HepG2 (cell line): ENCODE data around the gene SDC4. TPM values are rescaled to one million over a fixed set of nuclear protein-coding genes. Genes with fewer than 3 reads are reported as not detected.
A peak's percentile ranks its signal among the peaks of the same experiment; 100 is the strongest.

Source experiments
- ARNT2 ChIP-seq: sonication (generic); formaldehyde crosslinking; IDR thresholded peaks from 2 replicates; pipeline ENCODE4 v1.8.0; 2022; ENCODE audit warnings: mild to moderate bottlenecking, low read depth, missing genetic modification reagents, moderate library complexity
- HES4 ChIP-seq: sonication (generic); formaldehyde crosslinking; IDR thresholded peaks from 2 replicates; pipeline ENCODE4 v1.9.0; 2021; ENCODE audit warnings: mild to moderate bottlenecking, missing genetic modification reagents, borderline replicate concordance
- HMG20A ChIP-seq: IDR thresholded peaks from 2 replicates; pipeline ENCODE4 v1.6.1; 2016; ENCODE audit warnings: borderline replicate concordance
- IKZF4 ChIP-seq: sonication (generic); formaldehyde crosslinking; IDR thresholded peaks from 2 replicates; pipeline ENCODE4 v1.5.1; 2020; ENCODE audit warnings: borderline replicate concordance, mild to moderate bottlenecking, low read depth, missing genetic modification reagents; ENCODE audit errors: not compliant biosample characterization
- MBNL3 ChIP-seq: fragments of 250-450 bp; sonication (Bioruptor Pico); conservative IDR thresholded peaks from 2 replicates; pipeline ENCODE4 v1.8.0; 2022; ENCODE audit warnings: mild to moderate bottlenecking, inconsistent platforms
- MED1 ChIP-seq: sonication (generic); formaldehyde crosslinking; IDR thresholded peaks from 2 replicates; pipeline ENCODE4 v1.4.0; 2020; ENCODE audit warnings: missing genetic modification reagents
- MIER2 ChIP-seq: IDR thresholded peaks from 2 replicates; pipeline ENCODE4 v1.6.1; 2016; ENCODE audit warnings: missing biosample characterization, missing genetic modification reagents
- SP140L ChIP-seq: sonication (generic); formaldehyde crosslinking; IDR thresholded peaks from 2 replicates; pipeline ENCODE4 v1.4.0; 2020; ENCODE audit warnings: missing genetic modification reagents, borderline replicate concordance
- TOPORS ChIP-seq: sonication (generic); formaldehyde crosslinking; IDR thresholded peaks from 2 replicates; pipeline ENCODE4 v1.8.0; 2023; ENCODE audit warnings: mild to moderate bottlenecking, missing genetic modification reagents
- ZNF160 ChIP-seq: sonication (generic); formaldehyde crosslinking; IDR thresholded peaks from 2 replicates; pipeline ENCODE4 v1.8.0; 2022; ENCODE audit warnings: mild to moderate bottlenecking, inconsistent platforms, missing genetic modification reagents
- ZNF367 ChIP-seq: sonication (generic); formaldehyde crosslinking; IDR thresholded peaks from 2 replicates; pipeline ENCODE4 v1.4.0; 2020; ENCODE audit warnings: missing genetic modification reagents, borderline replicate concordance
- ZNF550 ChIP-seq: sonication (generic); formaldehyde crosslinking; IDR thresholded peaks from 2 replicates; pipeline ENCODE4 v1.4.0; 2020; ENCODE audit warnings: mild to moderate bottlenecking, missing genetic modification reagents, borderline replicate concordance
- ZNF839 ChIP-seq: sonication (generic); formaldehyde crosslinking; IDR thresholded peaks from 2 replicates; pipeline ENCODE4 v1.4.0; 2020; ENCODE audit warnings: missing genetic modification reagents, mild to moderate bottlenecking, borderline replicate concordance
- ZNF879 ChIP-seq: sonication (generic); formaldehyde crosslinking; IDR thresholded peaks from 2 replicates; pipeline ENCODE4 v1.8.1; 2023; ENCODE audit warnings: missing genetic modification reagents
- polyA plus RNA-seq, 8 experiments: library from polyadenylated mRNA; depleted of rRNA in 3 of 8; stranded (reverse) in 7 of 8; unstranded in 1 of 8; fragments of >200 nt; fragmentation: Illumina TruSeq in 4 of 8; extraction: Trizol in 4 of 8; gene quantifications; 2 replicates each; pipeline versions ENCODE4 v1.2.1 to v1.2.3, GENCODE V29; 2011 to 2016; ENCODE audit warnings: low read depth in 4 of 8, missing spikeins in 1 of 8, mixed read lengths in 1 of 8; ENCODE audit not compliant: insufficient read depth in 1 of 8
- total RNA-seq, 5 experiments: library from RNA; depleted of rRNA; stranded (reverse); fragments of >200 nt; fragmentation: Illumina TruSeq; extraction: Trizol; gene quantifications; 2 replicates each; pipeline ENCODE4 v1.2.3, GENCODE V29; 2016; ENCODE audit warnings: low read depth in 1 of 5
- TF ChIP-seq, protein P1 (sequence below): sonication (generic); formaldehyde crosslinking; conservative IDR thresholded peaks from 2 replicates; pipeline ENCODE4 v1.8.0; 2022; ENCODE audit warnings: mild to moderate bottlenecking, moderate library complexity, missing genetic modification reagents
- TF ChIP-seq, protein P2 (sequence below), 2 experiments: sonication (generic) in 1 of 2; formaldehyde crosslinking in 1 of 2; IDR thresholded peaks; 2 replicates each; pipeline versions ENCODE4 v1.4.0 to v1.6.1; 2018 to 2020; ENCODE audit warnings: missing genetic modification reagents in 2 of 2, borderline replicate concordance in 1 of 2, low read depth in 1 of 2, mild to moderate bottlenecking in 1 of 2, missing biosample characterization in 1 of 2
- TF ChIP-seq, protein P3 (sequence below): sonication (generic); formaldehyde crosslinking; IDR thresholded peaks from 2 replicates; pipeline ENCODE4 v1.8.0; 2022; ENCODE audit warnings: mild to moderate bottlenecking, missing genetic modification reagents

The SDC4 gene
- total and polyA plus RNA-seq, 2 of the 13 experiments (the other 11 are each of a cell fraction or from before 2014, with no cell fraction given): 49.0 to 65.1 TPM

DNA sequence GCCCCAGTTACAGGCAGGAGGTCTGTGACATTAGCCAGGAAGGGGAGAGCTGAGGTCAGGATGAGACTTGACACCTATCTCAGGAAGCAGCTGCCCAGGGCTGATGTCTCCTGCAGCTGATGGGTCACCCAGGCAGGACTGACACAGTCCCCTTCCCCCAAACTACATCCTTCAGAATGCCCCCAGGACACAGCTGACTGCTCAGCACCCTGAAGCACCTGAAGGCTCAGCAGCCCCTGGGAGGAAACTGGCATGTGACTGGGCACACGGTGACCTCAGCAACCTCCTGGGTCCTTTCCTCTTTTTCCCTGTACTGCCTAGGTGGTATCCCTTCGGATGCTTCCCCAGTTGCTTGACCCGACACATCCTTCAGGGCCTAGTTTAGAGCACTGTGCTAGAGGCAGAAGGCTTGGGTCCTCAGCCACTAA, 1.9 kb downstream of the SDC4 start (continued):
- TF ChIP-seq, protein P1, sequence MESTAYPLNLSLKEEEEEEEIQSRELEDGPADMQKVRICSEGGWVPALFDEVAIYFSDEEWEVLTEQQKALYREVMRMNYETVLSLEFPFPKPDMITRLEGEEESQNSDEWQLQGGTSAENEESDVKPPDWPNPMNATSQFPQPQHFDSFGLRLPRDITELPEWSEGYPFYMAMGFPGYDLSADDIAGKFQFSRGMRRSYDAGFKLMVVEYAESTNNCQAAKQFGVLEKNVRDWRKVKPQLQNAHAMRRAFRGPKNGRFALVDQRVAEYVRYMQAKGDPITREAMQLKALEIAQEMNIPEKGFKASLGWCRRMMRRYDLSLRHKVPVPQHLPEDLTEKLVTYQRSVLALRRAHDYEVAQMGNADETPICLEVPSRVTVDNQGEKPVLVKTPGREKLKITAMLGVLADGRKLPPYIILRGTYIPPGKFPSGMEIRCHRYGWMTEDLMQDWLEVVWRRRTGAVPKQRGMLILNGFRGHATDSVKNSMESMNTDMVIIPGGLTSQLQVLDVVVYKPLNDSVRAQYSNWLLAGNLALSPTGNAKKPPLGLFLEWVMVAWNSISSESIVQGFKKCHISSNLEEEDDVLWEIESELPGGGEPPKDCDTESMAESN (CRISPR knock-in tag): no peak
- TF ChIP-seq HMG20A (no peak), MED1 (CRISPR knock-in tag) (no peak), ZNF839 (CRISPR knock-in tag) (no peak), ZNF367 (no peak), SP140L (CRISPR knock-in tag) (no peak), TOPORS (CRISPR knock-in tag) (no peak), ZNF550 (CRISPR knock-in tag) (no peak), ARNT2 (CRISPR knock-in tag) (0 out of 2 replicates have a peak, but pooled peaks have one; percentile 12), MIER2 (no peak), ZNF160 (CRISPR knock-in tag) (no peak), HES4 (CRISPR knock-in tag) (no peak), MBNL3 (CRISPR knock-in tag) (no peak), IKZF4 (no peak), ZNF879 (CRISPR knock-in tag) (no peak)
- TF ChIP-seq, protein P2, sequence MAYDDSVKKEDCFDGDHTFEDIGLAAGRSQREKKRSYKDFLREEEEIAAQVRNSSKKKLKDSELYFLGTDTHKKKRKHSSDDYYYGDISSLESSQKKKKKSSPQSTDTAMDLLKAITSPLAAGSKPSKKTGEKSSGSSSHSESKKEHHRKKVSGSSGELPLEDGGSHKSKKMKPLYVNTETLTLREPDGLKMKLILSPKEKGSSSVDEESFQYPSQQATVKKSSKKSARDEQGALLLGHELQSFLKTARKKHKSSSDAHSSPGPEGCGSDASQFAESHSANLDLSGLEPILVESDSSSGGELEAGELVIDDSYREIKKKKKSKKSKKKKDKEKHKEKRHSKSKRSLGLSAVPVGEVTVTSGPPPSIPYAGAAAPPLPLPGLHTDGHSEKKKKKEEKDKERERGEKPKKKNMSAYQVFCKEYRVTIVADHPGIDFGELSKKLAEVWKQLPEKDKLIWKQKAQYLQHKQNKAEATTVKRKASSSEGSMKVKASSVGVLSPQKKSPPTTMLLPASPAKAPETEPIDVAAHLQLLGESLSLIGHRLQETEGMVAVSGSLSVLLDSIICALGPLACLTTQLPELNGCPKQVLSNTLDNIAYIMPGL (CRISPR knock-in tag; IDR thresholded peaks at IDR 0.05; ENCODE audit: borderline replicate concordance in 1 of 2, low read depth in 1 of 2): no peak
- TF ChIP-seq, protein P3, sequence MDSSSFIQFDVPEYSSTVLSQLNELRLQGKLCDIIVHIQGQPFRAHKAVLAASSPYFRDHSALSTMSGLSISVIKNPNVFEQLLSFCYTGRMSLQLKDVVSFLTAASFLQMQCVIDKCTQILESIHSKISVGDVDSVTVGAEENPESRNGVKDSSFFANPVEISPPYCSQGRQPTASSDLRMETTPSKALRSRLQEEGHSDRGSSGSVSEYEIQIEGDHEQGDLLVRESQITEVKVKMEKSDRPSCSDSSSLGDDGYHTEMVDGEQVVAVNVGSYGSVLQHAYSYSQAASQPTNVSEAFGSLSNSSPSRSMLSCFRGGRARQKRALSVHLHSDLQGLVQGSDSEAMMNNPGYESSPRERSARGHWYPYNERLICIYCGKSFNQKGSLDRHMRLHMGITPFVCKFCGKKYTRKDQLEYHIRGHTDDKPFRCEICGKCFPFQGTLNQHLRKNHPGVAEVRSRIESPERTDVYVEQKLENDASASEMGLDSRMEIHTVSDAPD (CRISPR knock-in tag): no peak
